GM18870 (cell line): Measurements from ENCODE around the gene FCGR3A.

Source experiments
- ATAC-seq: cut with Tn5 transposase; IDR thresholded peaks from one replicate; pipeline ENCODE4 v1.9.1; 2021; ENCODE audit warnings: moderate library complexity; ENCODE audit not compliant: unreplicated experiment

FCGR3A gene

DNA sequence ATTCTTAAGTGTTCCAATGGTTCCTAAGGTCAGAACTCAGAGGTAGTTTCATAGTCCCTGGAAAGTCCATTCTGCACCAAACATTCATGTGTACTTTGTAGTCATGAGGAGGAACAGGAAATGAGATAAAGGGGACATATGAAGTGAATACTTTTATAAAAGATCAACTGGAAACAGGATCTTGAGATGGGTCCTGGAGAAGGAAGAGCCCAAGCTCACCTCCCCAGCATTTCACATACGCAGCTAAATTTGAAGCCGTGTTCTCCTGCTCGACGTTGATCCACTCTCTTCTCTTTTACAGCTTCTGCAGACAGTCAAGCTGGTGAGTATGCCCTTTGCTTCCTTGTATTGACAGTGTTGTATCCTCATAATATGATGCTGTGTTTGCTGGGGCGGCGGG, 43.9 kb downstream of the FCGR3A start:
- no peak for ATAC-seq

DNA sequence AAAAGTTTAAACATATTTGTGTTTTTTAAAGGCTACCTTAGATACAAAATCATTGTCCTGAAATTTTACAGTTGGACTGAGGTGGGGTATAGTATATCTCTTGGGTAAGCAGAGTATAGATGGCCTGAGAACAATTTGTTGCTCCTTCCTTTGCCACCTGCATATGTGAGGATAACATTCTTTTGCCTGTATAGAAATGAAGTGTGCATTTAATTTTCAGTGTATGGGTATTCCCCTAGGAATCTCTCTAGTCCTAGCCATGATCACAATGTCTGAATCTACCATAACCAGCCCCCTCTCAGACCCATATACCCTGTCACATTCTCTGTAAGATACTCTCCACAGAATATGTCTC, 46.2 kb downstream of the FCGR3A start:
- no peak for ATAC-seq

- no peak for ATAC-seq
These were observed 46.8 kb downstream of the FCGR3A start for GRCh38 chr1:161502641-161503393.

DNA sequence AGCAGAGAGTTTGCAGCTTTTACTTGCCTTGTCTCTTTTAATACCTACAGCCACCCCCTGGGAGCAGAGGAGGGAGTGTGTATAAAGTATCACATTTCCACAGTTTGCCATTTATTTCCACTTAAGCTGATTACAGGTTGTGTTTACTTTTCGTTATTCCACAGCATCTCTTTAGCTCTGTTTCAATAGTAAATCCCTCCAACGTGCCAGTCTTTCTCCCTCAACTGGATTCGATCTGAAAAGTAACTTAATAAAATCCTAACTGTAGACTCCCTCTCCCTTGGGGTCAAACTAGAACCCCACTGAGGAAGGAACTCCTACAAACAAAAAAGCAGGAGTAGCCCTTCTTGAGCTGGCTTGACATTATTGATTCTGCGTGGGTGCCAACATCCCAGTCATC, 47.4 kb downstream of the FCGR3A start:
- no peak for ATAC-seq

DNA sequence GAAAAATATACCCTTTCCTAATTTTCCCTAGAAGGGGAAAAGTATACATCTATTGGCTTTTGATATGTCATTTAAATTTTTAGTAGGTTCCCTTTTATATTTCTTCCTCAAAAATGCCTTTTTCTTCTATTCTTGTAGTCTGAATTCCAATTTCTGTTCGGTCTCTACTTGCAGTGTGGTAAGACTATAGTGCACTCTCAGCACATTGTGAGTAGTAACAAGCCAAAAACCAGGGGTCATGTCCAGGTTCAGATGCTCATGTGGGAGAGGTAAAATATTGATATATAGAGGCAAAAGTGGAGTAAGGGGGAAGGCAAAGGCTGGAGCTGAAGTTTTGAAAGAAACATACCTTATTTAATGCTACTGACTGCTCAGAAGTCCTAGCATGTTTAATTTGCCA, 48.4 kb downstream of the FCGR3A start:
- ATAC-seq, result no peak

GRCh38 chr1:161499099-161500039, 50.2 kb downstream of the FCGR3A start:
- no peak for ATAC-seq

GRCh38 chr1:161498646-161499045, 51.0 kb downstream of the FCGR3A start:
- ATAC-seq, result no peak

DNA sequence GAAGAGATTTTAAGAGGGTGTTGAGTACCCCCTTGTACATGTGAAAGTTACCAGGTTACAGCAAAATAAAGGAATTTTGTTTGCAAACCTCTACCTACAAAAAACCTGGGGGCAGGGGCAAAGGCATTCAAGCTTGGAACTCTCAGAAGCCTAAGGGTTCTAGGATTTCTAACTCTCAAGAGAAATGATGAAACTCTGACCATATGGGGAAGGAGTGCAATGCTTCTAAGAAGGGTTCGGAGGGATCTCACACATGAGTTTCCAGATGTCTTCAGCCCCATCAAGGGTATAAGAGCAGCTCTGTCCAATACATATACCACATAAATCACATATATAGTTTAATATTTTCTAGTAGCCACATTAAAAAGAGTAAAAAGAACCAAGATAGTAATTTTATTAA, 51.7 kb downstream of the FCGR3A start:
- no peak for ATAC-seq

DNA sequence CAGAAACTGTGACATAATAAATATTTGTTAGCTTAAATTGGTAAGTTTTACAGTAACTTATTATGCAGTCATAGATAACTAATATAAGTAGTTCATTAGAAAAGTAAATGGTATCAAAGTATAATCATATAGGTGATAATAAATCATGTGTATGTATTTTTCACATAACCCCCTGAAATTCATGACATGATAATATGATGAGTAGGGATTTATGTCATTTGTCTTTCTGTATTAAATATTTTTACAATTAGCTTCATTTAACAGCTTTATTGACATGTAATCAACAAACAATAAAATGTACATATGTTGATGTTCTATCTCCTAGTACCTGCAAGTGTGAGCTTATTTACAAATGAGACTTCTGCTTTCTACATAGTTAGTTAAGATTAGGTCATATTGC, 54.1 kb downstream of the FCGR3A start:
- ATAC-seq, result no peak

GRCh38 chr1:161494091-161494735, 55.4 kb downstream of the FCGR3A start:
- ATAC-seq, result no peak

DNA sequence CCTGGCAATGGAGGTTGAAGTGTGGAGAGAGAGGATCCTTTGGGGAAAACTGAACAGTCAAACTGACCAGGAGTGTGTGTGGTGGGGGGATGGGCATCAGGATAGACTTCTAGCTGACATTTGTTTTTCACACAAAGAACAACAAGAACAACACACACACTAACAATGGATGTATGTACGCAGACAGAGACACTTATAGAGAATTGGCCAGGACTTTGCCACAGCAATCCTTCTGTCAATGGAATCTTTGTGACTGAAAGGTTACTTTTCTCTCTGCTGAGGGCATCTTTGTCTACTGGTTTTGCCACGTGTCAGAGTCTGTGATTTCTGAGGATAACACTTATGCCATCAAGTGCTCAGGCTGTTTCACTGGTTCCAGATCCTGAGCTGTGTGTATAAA, 56.8 kb downstream of the FCGR3A start:
- no peak for ATAC-seq
